ENCODE measurements around the gene CAPN5. TPM values are rescaled to one million over a fixed set of nuclear protein-coding genes. Genes with fewer than 3 reads are reported as not detected.

CAPN5 gene
- total RNA-seq, 1 experiment from 2014 or later, result 17.3 TPM

GRCh38 chr11:77026221-77026620, 40.5 kb upstream of the CAPN5 start:
- TF ChIP-seq REST (IDR thresholded peaks at IDR 0.05; ENCODE audit: insufficient read depth in 1 of 2, low read depth in 2 of 2, low read length in 1 of 2) (no peak), TCF7L2 (IDR thresholded peaks at IDR 0.05; ENCODE audit: low read depth, low read length) (no peak), POLR2AphosphoS5 (IDR thresholded peaks at IDR 0.05; ENCODE audit: low read depth, low read length) (no peak), CTCF (IDR thresholded peaks at IDR 0.05) (no peak), SIN3A (IDR thresholded peaks at IDR 0.05; ENCODE audit: borderline replicate concordance, insufficient read depth, low read depth, low read length) (no peak)
- H3K27ac ChIP-seq (ENCODE audit: low read length), result no peak overlapping the region
- intact Hi-C loops (cut with micrococcal nuclease; ENCODE audit: unreplicated experiment), result no loop called here
- no peaks in the 10 kb centered on the region for H3K36me3 ChIP-seq (ENCODE audit: control insufficient read depth, insufficient read depth, low read length)
- DNase-seq (ENCODE audit: low read depth, low spot score), result no peak
- in situ Hi-C loops (cut with HindIII; ENCODE audit: low pct_unique_long_range_greater_than_20kb, low sequenced_read_pairs), result no loop called here
- ChIA-PET CTCF (no interaction called here), POLR2A (no interaction called here)
- no peaks in the 10 kb centered on the region for H3K27me3 ChIP-seq (ENCODE audit: control insufficient read depth, insufficient read depth, low read length)
- peaks cover 1% of the 10 kb centered on the region; the same call in 1 of the 2 replicates for H3K4me1 ChIP-seq (ENCODE audit: control insufficient read depth, insufficient read depth, low read length)
- BruUV-seq (replicated peaks), result no TSS peak
- ATAC-seq, result no peak
- no peak overlapping the region for H3K4me3 ChIP-seq (ENCODE audit: low read depth in 2 of 2, low read length in 2 of 2)
- no peaks in the 10 kb centered on the region for H3K9me3 ChIP-seq (ENCODE audit: control insufficient read depth, insufficient read depth, low read depth, low read length)

GRCh38 chr11:77026743-77027142, 40.0 kb upstream of the CAPN5 start:
- POLR2A ChIA-PET, result no interaction called here
- no peak for ATAC-seq
- Histone ChIP-seq H3K9me3 (ENCODE audit: control insufficient read depth, insufficient read depth, low read depth, low read length) (no peaks in the 10 kb centered on the region), H3K27ac (ENCODE audit: low read length) (no peak overlapping the region), H3K4me1 (ENCODE audit: control insufficient read depth, insufficient read depth, low read length) (no peaks in the 10 kb centered on the region), H3K4me3 (ENCODE audit: low read depth in 2 of 2, low read length in 2 of 2) (no peak overlapping the region), H3K27me3 (ENCODE audit: control insufficient read depth, insufficient read depth, low read length) (no peaks in the 10 kb centered on the region), H3K36me3 (ENCODE audit: control insufficient read depth, insufficient read depth, low read length) (no peaks in the 10 kb centered on the region)
- DNase-seq (ENCODE audit: low read depth, low spot score), result no peak
- no TSS peak for BruUV-seq (replicated peaks)
- CTCF ChIA-PET, result no interaction called here
- in situ Hi-C loops (cut with HindIII; ENCODE audit: low pct_unique_long_range_greater_than_20kb, low sequenced_read_pairs) (no loop called here), intact Hi-C loops (cut with micrococcal nuclease; ENCODE audit: unreplicated experiment) (no loop called here)
- TF ChIP-seq TCF7L2 (IDR thresholded peaks at IDR 0.05; ENCODE audit: low read depth, low read length) (no peak), REST (IDR thresholded peaks at IDR 0.05; ENCODE audit: insufficient read depth in 1 of 2, low read depth in 2 of 2, low read length in 1 of 2) (no peak), SIN3A (IDR thresholded peaks at IDR 0.05; ENCODE audit: borderline replicate concordance, insufficient read depth, low read depth, low read length) (no peak), POLR2AphosphoS5 (IDR thresholded peaks at IDR 0.05; ENCODE audit: low read depth, low read length) (no peak), CTCF (IDR thresholded peaks at IDR 0.05) (no peak)
